HG03175 (cell line): Measurements from ENCODE around the gene DOK1.

Experiments
- ATAC-seq: cut with Tn5 transposase; IDR thresholded peaks from one replicate; pipeline ENCODE4 v1.9.1; 2021; ENCODE audit warnings: mild to moderate bottlenecking, moderate library complexity; ENCODE audit not compliant: unreplicated experiment

DOK1 gene

GRCh38 chr2:74553892-74554819 lies at the start of gene DOK1, which contains the start of gene LOXL3:
DOK1 (plus strand) TSS chr2:74554720; CDS start chr2:74554755, 35 bp downstream.
LOXL3 (minus strand) TSS chr2:74553942; CDS start chr2:74552634, 1,308 bp downstream.
- ATAC-seq: peak; percentile 58

DNA sequence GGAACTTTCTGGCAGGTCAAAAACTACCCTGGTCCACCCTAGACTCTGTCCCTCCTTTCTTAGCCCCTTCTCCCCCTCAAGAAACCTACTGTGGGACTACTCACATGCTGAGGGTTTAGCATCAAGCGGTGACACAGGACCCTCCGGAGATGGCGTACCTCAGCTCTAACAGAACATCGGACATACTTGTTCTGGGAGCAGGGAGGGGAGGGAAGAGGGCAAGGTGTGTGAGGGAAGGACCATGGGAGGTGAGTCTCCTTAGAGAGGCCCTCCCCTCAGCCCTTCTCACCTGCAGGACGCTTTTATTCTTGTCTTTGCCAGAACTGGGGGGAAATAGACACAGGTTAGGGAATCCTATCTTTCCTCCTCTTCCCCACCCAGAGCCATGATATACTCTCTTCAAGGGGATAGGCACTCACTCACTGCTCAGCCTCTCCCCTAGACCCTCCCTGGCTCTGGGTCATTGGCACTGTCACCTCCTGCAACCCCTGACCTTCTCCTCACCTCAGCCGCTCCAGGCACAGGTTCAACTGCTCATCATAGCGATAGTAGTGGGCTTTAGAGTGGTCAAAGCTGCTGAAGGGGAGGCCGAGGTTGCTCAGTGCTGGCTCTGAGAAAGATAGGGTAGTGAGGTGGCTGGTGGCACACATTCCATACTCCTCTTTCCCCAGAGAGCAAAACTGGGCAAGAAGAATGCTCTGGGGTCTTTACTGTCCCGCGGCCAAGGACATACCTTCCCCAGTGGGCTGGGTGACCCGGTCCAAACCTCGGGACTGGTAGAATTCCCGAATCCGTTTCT lies 48.9 kb upstream of the DOK1 start:
- no peak for ATAC-seq

GRCh38 chr2:74507145-74507925 lies 47.2 kb upstream of the DOK1 start, which contains the start of gene PCGF1:
PCGF1 (minus strand) TSS chr2:74507695; CDS start chr2:74507668, 27 bp downstream.
- peak; percentile 91 for ATAC-seq

DNA sequence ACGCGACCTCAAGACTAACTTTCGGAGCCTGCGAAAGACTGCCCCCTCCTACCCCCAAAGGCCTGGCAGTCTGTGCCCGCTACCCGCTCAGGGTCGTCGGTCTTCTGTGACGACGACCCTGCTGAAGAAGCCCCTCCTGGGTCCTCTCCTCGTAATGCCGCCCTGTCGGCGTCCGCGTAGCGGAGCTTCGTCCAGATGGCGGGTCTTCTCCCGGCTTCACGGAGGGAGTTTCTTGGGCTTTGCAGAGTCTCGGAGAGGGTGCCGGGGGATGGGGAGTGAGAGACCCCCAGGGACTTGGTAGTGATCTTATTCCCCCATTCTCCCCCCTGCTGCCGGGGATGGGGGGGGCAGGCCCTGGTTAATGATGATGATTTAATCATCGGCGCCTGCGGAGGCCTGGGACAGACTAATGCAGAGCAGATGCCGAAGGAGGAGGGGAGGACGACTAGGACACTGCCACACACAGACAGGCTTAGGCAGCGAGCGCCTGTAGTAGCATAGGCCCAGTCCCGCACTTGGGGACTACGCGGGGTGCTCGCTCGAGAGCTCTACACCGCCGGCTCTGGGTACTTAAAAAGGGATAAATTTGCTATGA lies 46.5 kb upstream of the DOK1 start:
- peak; percentile 6 for ATAC-seq

DNA sequence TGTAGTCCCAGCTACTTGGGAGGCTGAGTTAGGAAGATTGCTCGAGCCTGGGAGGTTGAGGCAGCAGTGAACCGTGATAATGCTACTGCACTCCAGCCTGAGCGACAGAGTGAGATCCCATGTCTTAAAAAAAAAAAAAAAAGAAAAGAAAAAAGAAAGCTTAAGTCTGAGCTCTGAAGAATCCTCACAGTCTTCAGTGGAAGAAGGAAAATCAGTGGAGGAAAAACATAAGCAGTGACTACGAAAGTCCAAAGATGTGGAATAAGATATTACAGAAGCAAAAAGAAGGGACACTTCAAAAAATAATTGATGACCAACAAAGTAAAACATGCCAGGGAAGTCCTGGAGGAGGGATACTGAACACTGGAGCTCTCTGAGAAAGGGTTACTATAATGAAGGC lies 44.2 kb upstream of the DOK1 start:
- no peak for ATAC-seq

DNA sequence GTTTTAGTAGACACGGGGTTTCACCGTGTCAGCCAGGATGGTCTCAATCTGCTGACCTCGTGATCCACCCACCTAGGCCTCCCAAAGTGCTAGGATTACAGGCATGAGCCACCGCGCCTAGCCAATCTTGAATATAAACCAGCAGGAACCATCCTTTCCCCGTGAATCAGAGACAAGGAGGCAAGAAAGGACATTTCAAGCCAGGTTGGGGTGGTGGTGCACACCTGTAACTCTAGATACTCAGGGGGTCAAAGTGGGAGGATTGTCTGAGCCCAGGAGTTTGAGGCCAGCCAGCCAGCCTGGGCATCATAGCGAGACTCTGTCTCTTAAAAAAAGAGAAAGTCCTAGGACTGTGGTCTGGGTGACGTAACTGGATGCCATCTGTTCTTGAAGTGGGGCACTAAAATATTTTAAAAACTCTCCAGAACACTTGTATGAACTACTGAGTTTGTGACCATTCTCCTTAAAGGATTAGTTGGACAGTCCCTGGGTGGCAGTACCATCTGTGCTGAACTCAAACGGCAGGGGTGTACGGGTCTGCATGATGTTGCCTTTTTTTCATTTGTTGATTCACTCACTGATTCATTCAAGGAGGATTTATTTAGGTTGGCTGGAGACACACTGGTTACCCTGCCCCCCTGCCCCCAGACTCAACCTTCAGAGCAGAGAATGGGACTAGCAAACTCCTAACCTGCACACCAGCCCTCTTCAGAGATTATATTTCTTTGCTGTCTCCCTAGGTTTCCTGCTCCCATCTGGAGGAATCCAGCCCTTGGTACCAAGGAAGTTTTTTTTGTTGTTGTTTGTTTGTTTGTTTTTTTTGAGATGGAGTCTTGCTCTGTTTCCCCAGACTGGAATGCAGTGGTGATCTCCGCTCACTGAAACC lies 43.2 kb upstream of the DOK1 start:
- ATAC-seq: no peak

- ATAC-seq: no peak
Observed at GRCh38 chr2:74512744-74513604, 41.5 kb upstream of the DOK1 start.

DNA sequence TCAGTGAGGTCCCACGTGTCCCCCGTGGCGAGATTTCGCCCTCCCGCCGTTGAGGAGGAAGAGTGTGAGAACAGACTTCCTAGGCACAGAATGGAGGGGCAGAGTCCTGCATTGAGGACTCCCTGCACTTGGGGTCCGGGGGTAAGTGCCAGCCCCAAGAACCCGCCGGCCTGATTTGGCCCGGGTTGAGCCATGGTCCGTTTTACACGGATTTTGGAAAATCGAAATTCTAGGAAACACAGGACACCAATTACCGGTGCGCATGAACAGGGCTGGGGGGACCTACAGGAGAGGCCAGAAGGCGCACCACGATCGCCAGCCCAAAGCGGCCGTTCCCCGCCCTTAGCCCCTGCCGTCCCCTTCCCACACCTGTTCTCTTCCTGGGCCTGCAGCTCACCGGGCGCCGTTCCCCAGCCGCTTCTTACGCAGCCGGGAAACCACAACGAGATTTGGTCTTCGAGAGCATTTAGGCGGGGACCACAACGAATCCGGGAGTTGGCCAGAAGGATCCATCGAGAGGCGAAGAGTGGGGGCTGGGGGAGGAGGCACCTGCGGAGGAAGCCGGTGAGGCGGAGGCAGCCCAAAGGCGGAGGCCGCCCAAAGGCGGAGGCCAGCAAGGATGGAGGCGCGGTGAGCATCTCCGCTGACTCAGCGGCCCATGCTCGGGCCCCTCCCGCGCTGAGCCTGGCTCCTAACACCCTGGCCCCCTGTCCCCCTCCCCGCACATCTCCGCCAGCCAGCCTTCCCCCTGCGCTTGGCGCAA lies 40.7 kb upstream of the DOK1 start:
- ATAC-seq: no peak

DNA sequence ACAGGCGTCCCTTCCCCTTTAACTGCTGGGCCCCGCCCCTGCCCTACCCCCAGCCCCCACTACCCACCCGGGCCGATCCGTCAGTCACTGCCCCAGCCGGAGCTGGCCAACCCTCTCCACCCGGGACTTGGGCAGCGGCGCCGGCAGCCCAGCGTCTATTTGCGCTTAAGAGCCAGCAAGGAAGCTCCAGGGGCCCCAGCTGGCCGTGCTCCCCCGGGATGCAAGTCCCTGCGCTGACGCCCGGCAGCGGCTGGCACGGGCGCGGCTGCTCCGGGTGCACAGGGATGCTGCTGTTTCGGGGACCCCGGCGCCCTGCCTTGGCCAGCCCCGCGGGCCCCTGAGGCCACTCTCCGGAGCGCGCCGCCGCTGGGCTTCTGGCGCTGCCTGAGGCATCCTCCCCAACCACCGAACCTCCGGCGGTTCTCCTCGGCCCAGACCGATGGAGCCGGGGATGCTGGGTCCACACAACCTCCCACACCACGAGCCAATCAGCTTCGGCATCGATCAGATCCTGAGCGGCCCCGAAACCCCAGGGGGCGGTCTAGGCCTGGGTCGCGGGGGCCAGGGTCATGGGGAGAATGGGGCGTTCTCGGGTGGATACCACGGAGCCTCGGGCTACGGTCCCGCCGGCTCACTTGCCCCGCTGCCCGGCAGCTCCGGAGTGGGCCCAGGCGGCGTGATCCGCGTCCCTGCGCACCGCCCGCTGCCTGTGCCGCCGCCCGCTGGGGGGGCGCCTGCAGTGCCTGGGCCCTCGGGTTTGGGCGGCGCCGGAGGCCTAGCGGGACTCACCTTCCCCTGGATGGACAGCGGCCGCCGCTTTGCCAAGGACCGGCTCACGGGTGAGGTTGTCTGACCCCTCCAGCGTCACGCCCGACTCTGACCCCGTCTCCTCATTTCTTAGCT lies 39.9 kb upstream of the DOK1 start, which contains the start of gene TLX2:
TSS of gene TLX2 (plus strand) at position 83 of the 903 bp plus-strand sequence. CDS start at position 440, 357 bp downstream.
- ATAC-seq: no peak

GRCh38 chr2:74515271-74515980 lies 39.1 kb upstream of the DOK1 start:
- no peak for ATAC-seq

DNA sequence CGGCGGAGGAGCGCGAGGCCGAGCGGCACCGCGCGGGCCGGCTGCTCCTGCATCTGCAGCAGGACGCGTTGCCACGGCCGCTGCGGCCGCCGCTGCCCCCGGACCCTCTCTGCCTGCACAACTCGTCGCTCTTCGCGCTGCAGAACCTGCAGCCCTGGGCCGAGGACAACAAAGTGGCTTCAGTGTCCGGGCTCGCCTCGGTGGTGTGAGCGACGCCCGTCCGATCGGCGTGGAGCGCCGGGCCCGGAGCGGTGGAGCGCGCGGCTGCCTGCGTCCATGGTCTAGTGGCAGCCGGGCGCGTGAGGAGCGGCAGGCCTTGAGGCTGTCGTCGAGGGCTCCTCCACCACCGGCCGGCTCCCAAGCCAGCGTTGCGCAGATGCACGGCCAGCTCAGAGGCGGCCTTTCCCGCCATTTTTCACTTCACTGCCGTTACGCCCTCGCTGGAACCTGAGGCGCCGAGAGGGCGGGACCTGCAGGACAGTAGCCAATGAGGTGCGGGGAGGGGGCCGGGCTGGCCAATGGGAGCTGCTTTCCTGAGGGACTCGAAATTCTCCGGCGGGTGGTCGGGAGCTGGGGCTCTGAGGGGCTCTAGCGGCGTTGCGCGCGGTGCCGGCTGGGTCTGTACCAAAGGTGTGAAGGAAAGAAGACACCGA lies 38.4 kb upstream of the DOK1 start:
- no peak for ATAC-seq

DNA sequence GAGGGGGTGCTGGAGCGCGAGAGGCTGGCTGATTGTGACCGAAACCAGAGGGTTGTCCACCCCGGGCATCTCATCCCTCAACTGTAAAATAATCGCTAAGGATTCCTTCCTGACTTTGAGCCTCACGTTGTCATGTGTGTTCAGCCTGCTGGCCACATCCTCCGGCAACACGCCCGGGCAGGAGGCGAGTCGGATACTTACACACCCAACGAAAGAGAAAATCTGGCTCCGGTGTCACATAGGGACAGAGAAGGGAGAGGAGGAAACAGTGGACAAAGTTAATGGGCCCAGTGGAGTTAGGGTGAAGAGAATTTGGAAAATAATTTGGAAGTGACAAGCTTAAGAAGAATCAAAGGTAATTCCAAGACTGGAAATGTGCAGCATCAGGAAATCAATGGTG lies 37.9 kb upstream of the DOK1 start:
- ATAC-seq: no peak

DNA sequence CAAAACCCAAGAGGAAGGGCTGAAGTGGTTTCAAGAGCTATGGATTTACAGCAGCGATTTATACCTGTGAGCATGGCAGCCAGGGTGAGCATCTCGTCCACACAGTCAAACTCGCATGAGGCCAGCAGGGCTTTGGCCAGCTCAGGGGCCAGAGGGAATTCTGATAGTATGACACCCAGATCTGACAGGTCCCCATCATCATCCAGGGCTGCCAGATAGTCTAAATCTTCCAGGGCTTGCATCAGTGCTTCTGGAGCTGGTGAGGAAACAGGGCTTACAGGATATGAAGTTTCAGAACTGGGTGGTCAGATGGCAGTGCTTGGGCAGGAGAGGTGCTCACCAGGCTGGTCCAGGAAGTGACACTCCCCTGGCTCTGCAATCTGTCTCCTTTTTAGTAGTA lies 32.0 kb upstream of the DOK1 start:
- no peak for ATAC-seq

DNA sequence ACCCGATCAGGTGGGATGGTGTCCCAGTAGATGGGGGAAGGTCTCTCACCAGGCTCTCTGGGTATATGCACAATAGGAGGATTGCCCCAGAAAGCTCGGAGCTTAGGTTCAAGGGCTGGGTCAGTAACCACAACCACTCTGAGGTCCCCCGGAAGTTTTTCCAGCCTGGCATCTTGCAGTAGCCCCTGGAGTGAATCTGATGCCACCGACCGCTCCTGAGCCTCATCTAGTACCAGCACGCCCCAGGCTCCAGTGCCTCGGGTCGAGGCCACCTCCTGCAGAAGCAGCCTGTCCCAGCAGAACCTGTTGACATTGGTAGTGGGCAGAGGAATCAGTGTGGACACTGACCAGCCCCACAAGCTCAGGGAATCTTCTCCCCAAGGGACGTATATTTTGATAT lies 30.5 kb upstream of the DOK1 start:
- no peak for ATAC-seq

DNA sequence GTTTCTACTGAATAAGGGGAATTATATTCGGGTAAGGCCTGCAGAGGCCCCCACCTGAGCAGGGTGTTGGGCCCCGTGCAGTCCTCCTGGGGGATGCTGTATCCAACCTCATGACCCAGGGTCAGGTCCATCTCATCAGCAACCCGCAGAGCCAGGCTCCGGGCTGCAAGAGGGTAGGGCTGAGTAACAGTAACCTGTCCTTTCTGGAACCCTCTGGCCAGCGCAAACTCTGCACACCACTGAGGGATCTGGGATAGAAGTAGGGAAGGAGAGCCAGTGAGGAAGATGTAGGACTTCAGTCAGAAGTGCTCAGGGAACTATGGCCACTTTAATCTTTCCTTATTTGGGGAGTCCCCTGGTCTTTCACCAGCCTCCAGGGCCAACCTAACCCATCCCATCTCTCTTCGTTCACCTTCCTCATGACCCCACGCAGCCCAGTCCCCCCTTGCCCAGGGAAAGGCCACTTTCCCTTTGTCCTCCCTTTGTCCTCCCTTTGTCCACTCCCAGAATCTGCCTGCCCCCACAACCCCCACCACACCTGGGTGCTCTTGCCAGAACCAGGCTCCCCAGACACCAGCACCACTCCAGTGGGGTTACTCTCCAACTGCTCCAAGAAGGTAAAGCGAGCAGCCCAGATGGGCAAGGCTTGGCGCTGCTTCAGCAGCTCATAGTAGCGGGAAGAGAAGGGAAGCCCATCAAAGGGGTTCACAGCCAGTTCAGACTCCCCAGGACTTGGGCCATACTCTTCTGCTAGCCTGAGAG lies 29.4 kb upstream of the DOK1 start:
- no peak for ATAC-seq
